Breast epithelium (tissue), 3 donors: ENCODE measurements around the gene MAP3K12.

Experiments
- POLR2A ChIP-seq: fragments of 450-650 bp; IDR thresholded peaks from one replicate; pipeline ENCODE4 v1.6.1; 2016; ENCODE audit warnings: antibody characterized with exemption, mild to moderate bottlenecking, moderate library complexity
- POLR2AphosphoS5 ChIP-seq, 3 donors: sonication (generic); formaldehyde crosslinking; IDR thresholded peaks; one replicate each; pipeline ENCODE4 v1.6.1; 2017; ENCODE audit warnings: antibody characterized with exemption in 3 of 3
- TF ChIP-seq, protein P1 (sequence below), 3 donors: fragments of 450-650 bp; IDR thresholded peaks; one replicate each; pipeline ENCODE4 v1.5.1; 2016 to 2017; ENCODE audit warnings: antibody characterized with exemption in 3 of 3, mild to moderate bottlenecking in 3 of 3, moderate library complexity in 3 of 3

DNA sequence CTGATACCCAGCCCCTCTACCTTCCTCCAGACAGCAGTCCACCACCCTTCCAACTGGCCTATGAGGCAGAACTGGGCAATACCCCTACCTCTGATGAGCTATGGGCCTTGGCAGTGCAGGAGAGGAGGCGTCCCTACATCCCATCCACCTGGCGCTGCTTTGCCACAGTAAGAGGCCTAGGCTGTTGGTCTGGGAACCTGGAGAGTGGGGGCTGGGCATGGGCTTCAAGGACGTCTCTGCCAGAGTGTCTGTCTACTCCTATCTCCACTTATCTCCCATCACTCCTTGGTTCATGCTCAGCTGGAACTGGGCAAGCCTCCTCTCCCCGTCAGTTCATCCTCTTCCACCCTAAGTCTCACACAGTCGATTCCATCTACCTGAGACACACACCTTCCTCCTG, 69.1 kb downstream of the MAP3K12 start:
- TF ChIP-seq, protein P1, sequence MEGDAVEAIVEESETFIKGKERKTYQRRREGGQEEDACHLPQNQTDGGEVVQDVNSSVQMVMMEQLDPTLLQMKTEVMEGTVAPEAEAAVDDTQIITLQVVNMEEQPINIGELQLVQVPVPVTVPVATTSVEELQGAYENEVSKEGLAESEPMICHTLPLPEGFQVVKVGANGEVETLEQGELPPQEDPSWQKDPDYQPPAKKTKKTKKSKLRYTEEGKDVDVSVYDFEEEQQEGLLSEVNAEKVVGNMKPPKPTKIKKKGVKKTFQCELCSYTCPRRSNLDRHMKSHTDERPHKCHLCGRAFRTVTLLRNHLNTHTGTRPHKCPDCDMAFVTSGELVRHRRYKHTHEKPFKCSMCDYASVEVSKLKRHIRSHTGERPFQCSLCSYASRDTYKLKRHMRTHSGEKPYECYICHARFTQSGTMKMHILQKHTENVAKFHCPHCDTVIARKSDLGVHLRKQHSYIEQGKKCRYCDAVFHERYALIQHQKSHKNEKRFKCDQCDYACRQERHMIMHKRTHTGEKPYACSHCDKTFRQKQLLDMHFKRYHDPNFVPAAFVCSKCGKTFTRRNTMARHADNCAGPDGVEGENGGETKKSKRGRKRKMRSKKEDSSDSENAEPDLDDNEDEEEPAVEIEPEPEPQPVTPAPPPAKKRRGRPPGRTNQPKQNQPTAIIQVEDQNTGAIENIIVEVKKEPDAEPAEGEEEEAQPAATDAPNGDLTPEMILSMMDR (IDR thresholded peaks at IDR 0.05), result no peak
- TF ChIP-seq POLR2A, result no peak
- TF ChIP-seq POLR2AphosphoS5 (IDR thresholded peaks at IDR 0.05), result no peak
